DND-41 (cell line): Measurements from ENCODE around the gene TCEA3.

Experiments
- EZH2 ChIP-seq: IDR thresholded peaks from 3 replicates; pipeline ENCODE4 v1.6.1; 2012; ENCODE audit warnings: borderline replicate concordance, low read depth, mild to moderate bottlenecking, moderate library complexity, low read length, inconsistent platforms; ENCODE audit not compliant: severe bottlenecking
- TF ChIP-seq, protein P1 (sequence below): IDR thresholded peaks from 2 replicates; pipeline ENCODE4 v1.5.1; 2012; ENCODE audit warnings: borderline replicate concordance, low read length, moderate library complexity, mild to moderate bottlenecking; ENCODE audit not compliant: poor library complexity, severe bottlenecking; ENCODE audit errors: extremely low read depth

DNA sequence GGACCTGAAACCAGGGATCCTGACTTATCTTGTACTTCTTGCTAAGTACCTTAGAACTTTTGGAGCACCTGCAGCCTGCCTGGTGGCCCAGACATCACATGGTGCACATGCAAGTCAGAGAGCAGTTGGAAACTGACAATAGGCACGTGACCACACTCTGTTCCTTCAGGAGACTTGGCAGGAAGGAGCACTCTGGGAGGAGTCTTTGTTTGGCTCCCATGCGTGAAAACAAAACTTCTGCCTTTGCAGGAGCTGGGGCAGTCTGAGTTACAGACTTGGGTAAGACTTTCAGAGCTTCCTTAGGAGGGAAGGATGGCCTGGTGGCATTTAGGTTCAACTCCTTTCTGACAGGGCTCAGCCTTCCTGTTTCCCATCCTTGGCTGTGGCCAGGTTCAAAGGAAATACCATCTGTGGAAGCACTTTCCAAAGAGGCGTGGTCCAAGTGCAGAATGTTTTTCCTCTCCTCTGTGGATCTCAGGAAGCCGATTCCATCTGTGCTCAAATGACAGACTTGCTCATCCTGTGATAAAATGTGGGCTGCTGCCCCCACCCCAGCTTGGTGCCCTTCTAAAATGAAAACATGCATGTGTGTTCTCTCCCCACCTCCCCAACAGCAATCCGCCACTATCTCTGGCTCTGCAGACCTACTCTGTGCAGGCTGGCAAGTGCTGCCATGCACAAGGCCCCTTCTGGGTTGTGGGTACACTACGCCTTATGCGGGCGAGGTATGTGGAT, 40.8 kb downstream of the TCEA3 start:
- TF ChIP-seq, protein P1, sequence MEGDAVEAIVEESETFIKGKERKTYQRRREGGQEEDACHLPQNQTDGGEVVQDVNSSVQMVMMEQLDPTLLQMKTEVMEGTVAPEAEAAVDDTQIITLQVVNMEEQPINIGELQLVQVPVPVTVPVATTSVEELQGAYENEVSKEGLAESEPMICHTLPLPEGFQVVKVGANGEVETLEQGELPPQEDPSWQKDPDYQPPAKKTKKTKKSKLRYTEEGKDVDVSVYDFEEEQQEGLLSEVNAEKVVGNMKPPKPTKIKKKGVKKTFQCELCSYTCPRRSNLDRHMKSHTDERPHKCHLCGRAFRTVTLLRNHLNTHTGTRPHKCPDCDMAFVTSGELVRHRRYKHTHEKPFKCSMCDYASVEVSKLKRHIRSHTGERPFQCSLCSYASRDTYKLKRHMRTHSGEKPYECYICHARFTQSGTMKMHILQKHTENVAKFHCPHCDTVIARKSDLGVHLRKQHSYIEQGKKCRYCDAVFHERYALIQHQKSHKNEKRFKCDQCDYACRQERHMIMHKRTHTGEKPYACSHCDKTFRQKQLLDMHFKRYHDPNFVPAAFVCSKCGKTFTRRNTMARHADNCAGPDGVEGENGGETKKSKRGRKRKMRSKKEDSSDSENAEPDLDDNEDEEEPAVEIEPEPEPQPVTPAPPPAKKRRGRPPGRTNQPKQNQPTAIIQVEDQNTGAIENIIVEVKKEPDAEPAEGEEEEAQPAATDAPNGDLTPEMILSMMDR = no peak
- no peak for TF ChIP-seq EZH2
